Ascending aorta (tissue), 2 donors: ENCODE measurements around the gene UXT. TPM values are rescaled to one million over a fixed set of nuclear protein-coding genes. Genes with fewer than 3 reads are reported as not detected.

Experiments used
- DNase-seq, 2 donors: peaks; one replicate each; pipeline ENCODE4 v3.0.0-alpha.2; 2019; ENCODE audit warnings: low spot score in 2 of 2
- H3K27ac ChIP-seq, 2 donors: fragments of 200-600 bp; sonication (generic); one replicate each; pipeline ENCODE4 v1.5.1; 2016 to 2017; ENCODE audit warnings: mild to moderate bottlenecking in 1 of 2
- H3K27me3 ChIP-seq: fragments of 200-600 bp; sonication (generic); one replicate; pipeline ENCODE4 v1.5.1; 2017
- H3K36me3 ChIP-seq, 2 donors: fragments of 200-600 bp; sonication (generic); one replicate each; pipeline ENCODE4 v1.5.1; 2016
- H3K4me1 ChIP-seq, 2 donors: fragments of 200-600 bp; sonication (generic); one replicate each; pipeline ENCODE4 v1.5.1; 2016 to 2017; ENCODE audit warnings: mild to moderate bottlenecking in 1 of 2
- H3K4me3 ChIP-seq, 2 donors: fragments of 200-600 bp; sonication (generic); one replicate each; pipeline ENCODE4 v1.5.1; 2016 to 2017; ENCODE audit warnings: mild to moderate bottlenecking in 1 of 2
- H3K9me3 ChIP-seq, 2 donors: fragments of 200-600 bp; sonication (generic); one replicate each; pipeline ENCODE4 v1.5.1; 2016
- CTCF ChIP-seq, 3 experiments: fragments of 200-600 bp in 2 of 3; fragments of 450-650 bp in 1 of 3; sonication (generic) in 2 of 3; IDR thresholded peaks; one replicate each; pipeline ENCODE4 v1.5.1; 2016 to 2019; ENCODE audit warnings: antibody characterized with exemption in 3 of 3, mild to moderate bottlenecking in 1 of 3, moderate library complexity in 1 of 3
- intact Hi-C: fragments of 100-400 bp; cut with DNase I; formaldehyde crosslinking; loops from one replicate; pipeline ENCODE4 v1.15.1; 2023
- total RNA-seq: library from RNA; depleted of rRNA; stranded (reverse); fragments of >200 nt; gene quantifications from one replicate; pipeline ENCODE4 v1.1.0, GENCODE V29; 2016

Gene UXT
- total RNA-seq, 1 donor from 2014 or later: 63.6 TPM

DNA sequence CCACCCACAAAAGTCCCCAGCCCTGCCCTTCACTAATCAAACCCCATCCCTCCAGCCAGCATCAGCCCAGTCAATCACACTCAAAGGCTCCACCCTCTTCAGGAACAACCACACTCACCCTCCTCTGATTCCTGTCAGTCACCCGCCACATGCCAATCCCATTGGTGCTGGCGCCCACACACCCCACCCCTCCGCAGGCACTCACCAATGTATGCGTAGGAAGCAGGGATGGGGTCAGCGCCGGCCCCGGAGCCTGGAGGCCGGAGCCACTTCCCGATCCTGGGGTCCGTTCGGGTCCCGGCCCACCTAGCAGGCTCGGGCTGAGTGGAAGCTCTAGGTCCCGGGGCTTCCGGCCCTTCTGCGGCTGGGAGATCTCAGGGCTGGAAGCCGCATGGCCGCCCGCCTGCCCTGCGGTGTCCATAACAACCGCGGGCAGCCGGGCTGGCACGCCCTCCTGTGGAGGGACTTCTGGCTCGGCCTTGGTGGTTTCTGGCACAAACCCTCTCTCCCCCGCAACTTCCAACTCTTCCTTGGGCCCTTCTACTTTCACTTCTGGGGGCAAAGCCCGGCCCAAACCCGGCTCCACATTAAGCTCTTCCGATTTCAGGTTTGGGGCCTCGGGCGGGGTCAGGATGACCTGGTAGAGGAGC lies 21.3 kb downstream of the UXT start:
- no peak for DNase-seq
- H3K9me3 ChIP-seq: peaks cover 0 to 7% of the 10 kb centered on the region in 2 donors
- H3K27me3 ChIP-seq: no peaks in the 10 kb centered on the region
- peaks cover 38 to 51% of the 10 kb centered on the region in 2 donors for H3K36me3 ChIP-seq
- intact Hi-C loops: no loop called here
- no peak for TF ChIP-seq CTCF (IDR thresholded peaks at IDR 0.05)
- no peak overlapping the region for H3K4me3 ChIP-seq
- no peak overlapping the region for H3K27ac ChIP-seq
- H3K4me1 ChIP-seq: no peaks in the 10 kb centered on the region

DNA sequence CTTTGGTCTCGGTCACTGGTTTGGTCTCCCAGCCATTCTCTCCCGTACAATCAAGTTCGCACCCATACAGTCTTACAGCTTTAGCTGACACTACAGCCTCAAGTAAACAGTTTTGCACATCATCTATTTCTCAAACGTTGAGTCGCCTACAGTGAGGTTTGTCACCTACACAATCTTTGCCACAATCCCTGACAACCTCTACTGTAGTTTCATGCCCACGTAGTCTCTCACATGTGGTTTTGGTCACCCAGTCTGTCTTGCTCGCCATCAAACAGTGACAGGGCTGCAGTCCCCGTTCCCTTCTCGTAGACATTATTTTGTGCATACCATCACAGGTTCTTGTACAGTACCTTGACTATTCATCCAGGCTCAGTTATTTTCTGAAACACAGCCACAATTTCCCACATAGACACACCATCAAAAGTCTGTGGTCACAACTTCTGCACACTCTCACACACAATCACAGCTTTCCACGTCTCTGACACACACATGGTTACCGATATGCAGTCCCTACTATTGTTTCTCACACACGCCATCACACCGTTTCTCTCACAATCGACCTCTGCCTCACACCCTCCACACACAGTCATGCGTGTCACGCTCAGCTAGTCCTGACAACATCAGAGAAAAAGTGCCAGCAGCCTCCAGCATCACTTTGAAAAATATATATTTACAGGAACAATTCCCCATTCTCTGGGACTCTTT lies 24.0 kb downstream of the UXT start:
- Histone ChIP-seq H3K4me3 (no peak overlapping the region), H3K36me3 (peaks cover 34 to 39% of the 10 kb centered on the region in 2 donors), H3K9me3 (peaks cover 0 to 4% of the 10 kb centered on the region in 2 donors), H3K27ac (no peak overlapping the region), H3K27me3 (no peaks in the 10 kb centered on the region), H3K4me1 (no peaks in the 10 kb centered on the region)
- no peak for TF ChIP-seq CTCF (IDR thresholded peaks at IDR 0.05)
- intact Hi-C loops: no loop called here
- DNase-seq: no peak

DNA sequence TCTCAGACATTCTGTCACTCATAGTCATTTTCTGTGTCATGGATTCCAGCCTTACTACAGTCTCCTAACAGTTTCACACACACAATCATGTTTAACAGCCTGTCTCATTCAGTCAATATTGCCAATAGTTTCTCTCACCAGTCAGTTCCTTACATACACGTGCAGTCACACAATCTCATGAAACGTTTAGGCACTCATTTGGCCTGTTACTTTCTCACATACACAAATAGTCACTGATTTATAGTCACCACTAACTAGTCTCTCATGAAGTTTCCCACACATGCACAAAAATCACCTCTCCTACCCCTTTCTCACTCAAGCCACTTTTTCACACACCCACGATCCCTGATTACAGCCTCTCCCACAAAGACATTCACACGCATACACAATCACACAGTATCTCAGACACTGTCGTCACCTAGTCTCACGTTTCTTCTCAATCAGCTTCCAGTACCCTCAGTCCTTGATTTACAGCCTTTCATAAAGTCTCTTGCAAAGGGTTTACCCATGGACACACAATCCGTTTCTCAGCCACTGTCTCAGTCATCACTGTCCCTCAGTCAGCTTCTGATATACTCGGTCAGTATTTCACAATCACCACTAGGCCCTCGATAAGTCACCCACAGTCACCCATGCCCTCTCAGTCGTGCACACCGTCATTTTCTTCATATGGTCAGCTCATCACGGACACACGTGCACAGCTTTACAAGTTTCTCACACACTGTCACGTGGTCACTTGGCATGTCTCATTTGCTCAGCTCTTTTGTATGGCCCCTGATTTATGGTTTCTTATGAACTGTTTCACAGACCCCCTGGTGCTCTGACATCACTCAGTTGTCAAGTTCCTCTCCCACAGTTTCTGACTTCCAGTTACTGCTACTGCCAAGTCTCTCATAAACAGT lies 25.0 kb downstream of the UXT start:
- DNase-seq: no peak
- Histone ChIP-seq H3K27ac (no peak overlapping the region), H3K27me3 (no peaks in the 10 kb centered on the region), H3K4me3 (no peak overlapping the region), H3K36me3 (peaks cover 27 to 29% of the 10 kb centered on the region in 2 donors), H3K4me1 (no peaks in the 10 kb centered on the region), H3K9me3 (no peaks in the 10 kb centered on the region)
- intact Hi-C loops: no loop called here
- no peak for TF ChIP-seq CTCF (IDR thresholded peaks at IDR 0.05)

DNA sequence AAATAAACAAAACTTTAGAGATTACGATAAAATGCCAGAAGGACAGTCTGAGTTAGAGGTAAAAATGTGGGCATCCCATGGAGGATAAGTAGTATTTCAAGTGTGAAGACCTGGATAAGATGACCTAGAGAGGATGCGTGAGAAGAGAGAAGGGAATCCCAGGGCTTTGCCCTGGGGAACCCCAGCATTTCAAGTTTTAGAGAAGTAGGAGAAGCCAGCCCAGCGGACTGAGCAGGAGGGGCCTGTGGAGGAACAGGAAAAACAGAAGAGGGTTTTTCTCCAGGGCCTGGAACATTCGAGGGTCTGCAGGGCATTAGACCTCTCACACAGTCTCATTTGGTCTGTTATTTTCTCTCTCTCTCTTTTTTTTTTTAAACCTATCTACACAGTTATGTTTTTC lies 26.3 kb downstream of the UXT start:
- intact Hi-C loops: no loop called here
- H3K4me1 ChIP-seq: no peaks in the 10 kb centered on the region

More for the DNA sequence above, 26.3 kb downstream of the UXT start:
- Histone ChIP-seq H3K9me3 (no peaks in the 10 kb centered on the region), H3K27ac (no peak overlapping the region), H3K4me3 (no peak overlapping the region), H3K36me3 (peaks cover 18% of the 10 kb centered on the region in 2 donors), H3K27me3 (no peaks in the 10 kb centered on the region)
- no peak for TF ChIP-seq CTCF (IDR thresholded peaks at IDR 0.05)
- DNase-seq: no peak
